Measurements from ENCODE around the gene CHGA. TPM values are rescaled to one million over a fixed set of nuclear protein-coding genes. Genes with fewer than 3 reads are reported as not detected.

Gene CHGA
- total and polyA plus RNA-seq, 2 of the 13 experiments (the other 11 are each of a cell fraction or from before 2014, with no cell fraction given): not detected

DNA sequence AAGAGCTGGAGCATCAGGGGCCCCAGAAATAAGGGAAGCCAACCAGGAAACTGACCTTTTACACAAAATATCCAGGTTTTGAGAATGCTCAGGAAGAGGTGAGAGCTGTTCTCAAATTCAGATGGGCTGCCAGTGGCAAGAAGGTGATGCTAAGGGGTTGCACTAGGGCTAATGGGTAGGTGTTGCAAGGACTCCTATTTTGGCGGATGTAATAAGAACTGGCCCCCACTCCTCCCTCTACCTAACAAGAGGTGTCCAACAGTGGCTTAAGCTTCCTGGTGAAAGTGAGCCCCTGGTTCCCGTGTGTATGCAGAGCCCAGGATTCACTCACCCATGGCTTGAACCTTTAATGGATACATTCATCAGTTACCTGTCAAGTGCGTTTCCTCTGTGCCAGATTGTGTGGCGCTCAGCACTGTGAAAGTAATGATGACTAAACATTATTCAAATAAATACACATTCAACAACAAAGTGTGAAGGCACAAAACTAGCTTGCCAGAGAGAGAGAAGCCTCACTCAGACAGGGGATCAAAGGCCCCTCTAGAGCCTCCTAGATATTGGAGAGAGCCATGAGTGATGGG is 705 bp upstream of the CHGA start:
- Histone ChIP-seq H3K4me3 (replicated peaks in 1 of 3; ENCODE audit: insufficient read depth in 1 of 3, low read depth in 2 of 3, low read length in 3 of 3) (no peak overlapping the region), H3K9me3 (ENCODE audit: low read length) (no peaks in the 10 kb centered on the region), H3K4me2 (ENCODE audit: low read depth, low read length) (no peak overlapping the region), H3K79me2 (ENCODE audit: insufficient read depth, low read length) (no peaks in the 10 kb centered on the region), H3K36me3 (replicated peaks in 1 of 2; ENCODE audit: control insufficient read depth in 1 of 2, insufficient read depth in 2 of 2, low read length in 2 of 2) (no peaks in the 10 kb centered on the region), H3K9ac (ENCODE audit: insufficient read depth, low read depth, low read length) (no peak overlapping the region), H2AFZ (ENCODE audit: low read length) (no peak overlapping the region), H3K4me1 (ENCODE audit: insufficient read depth, low read length) (no peaks in the 10 kb centered on the region), H3K27ac (ENCODE audit: extremely low read length, insufficient read depth, low read length) (no peak overlapping the region), H4K20me1 (ENCODE audit: insufficient read depth, low read length) (0 out of 2 replicates have a peak, but pooled peaks cover 4% of the 10 kb centered on the region), H3K27me3 (ENCODE audit: control insufficient read depth in 1 of 2, insufficient read depth in 2 of 2, low read length in 2 of 2) (peaks cover 0 to 3% of the 10 kb centered on the region in 2 experiments; a peak in 1 of 5 replicates)
- in situ Hi-C loops (cut with HindIII; ENCODE audit: extremely low pct_ligation_motif_present, low pct_unique_long_range_greater_than_20kb) (no loop called here), intact Hi-C loops (cut with micrococcal nuclease; ENCODE audit: unreplicated experiment) (no loop called here)
- peak; percentile 50 for TF ChIP-seq MAFF (IDR thresholded peaks at IDR 0.05; ENCODE audit: low read depth, low read length)
- no peak for TF ChIP-seq ZBTB26 (CRISPR knock-in tag; IDR thresholded peaks at IDR 0.05; ENCODE audit: borderline replicate concordance)
- TF ChIP-seq MAFK (conservative IDR thresholded peaks at IDR 0.05 in 1 of 2, IDR thresholded peaks at IDR 0.05 in 1 of 2; ENCODE audit: low read length in 2 of 2): peak in 1 of 2 experiments; percentile 56; a peak in 3 of 4 replicates
- DNase-seq (ENCODE audit: low spot score): no peak
- no TSS peak for BruUV-seq (replicated peaks)
- ChIA-PET POLR2A (no interaction called here), CTCF (ENCODE audit: low intra/inter-chr PET ratio, low total read pairs) (no interaction called here)
- 54% methylated on average over 3 of the region's 4 CpGs for WGBS (ENCODE audit: low lambda C conversion rate)
- no peak for FAIRE-seq
- ATAC-seq: no peak

DNA sequence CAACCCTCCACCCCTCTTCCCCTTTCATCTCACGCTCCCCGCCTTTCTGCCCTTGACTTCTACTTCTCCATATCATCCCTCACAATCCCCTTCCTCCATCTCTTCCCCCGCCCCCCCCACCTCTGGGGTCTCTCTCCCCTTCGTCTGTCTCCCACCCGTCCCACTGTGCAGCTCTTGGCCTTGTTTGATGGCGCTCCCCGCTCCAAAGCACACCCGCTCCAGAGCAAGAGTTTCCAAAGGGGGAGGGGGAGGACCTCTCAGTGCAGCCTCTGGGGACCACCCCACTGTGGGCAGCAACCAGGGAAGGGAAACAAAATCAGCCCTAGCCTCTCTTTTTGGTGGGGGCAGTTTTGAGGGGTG is 774 bp downstream of the CHGA start:
- Histone ChIP-seq H3K9ac (ENCODE audit: insufficient read depth, low read depth, low read length) (no peak overlapping the region), H3K4me1 (ENCODE audit: insufficient read depth, low read length) (no peaks in the 10 kb centered on the region), H2AFZ (ENCODE audit: low read length) (no peak overlapping the region), H3K79me2 (ENCODE audit: insufficient read depth, low read length) (no peaks in the 10 kb centered on the region), H3K36me3 (replicated peaks in 1 of 2; ENCODE audit: control insufficient read depth in 1 of 2, insufficient read depth in 2 of 2, low read length in 2 of 2) (no peaks in the 10 kb centered on the region), H4K20me1 (ENCODE audit: insufficient read depth, low read length) (no peaks in the 10 kb centered on the region), H3K27me3 (ENCODE audit: control insufficient read depth in 1 of 2, insufficient read depth in 2 of 2, low read length in 2 of 2) (peaks cover 0 to 3% of the 10 kb centered on the region in 2 experiments; a peak in 2 of 5 replicates), H3K4me2 (ENCODE audit: low read depth, low read length) (no peak overlapping the region), H3K4me3 (replicated peaks in 1 of 3; ENCODE audit: insufficient read depth in 1 of 3, low read depth in 2 of 3, low read length in 3 of 3) (no peak overlapping the region; a peak in 1 of 6 replicates), H3K27ac (ENCODE audit: extremely low read length, insufficient read depth, low read length) (no peak overlapping the region), H3K9me3 (ENCODE audit: low read length) (no peaks in the 10 kb centered on the region)
- intact Hi-C loops (cut with micrococcal nuclease; ENCODE audit: unreplicated experiment): no loop called here
- FAIRE-seq (no peak), DNase-seq (ENCODE audit: low spot score) (no peak), ATAC-seq (no peak; the same call in 2 of the 3 replicates)
- in situ Hi-C loops (cut with HindIII; ENCODE audit: extremely low pct_ligation_motif_present, low pct_unique_long_range_greater_than_20kb): no loop called here
- WGBS (ENCODE audit: low lambda C conversion rate): 60% methylated on average over 8 of the region's 8 CpGs
- BruUV-seq (replicated peaks): no TSS peak
- ChIA-PET POLR2A (no interaction called here), CTCF (ENCODE audit: low intra/inter-chr PET ratio, low total read pairs) (no interaction called here)
- TF ChIP-seq ZBTB4 (CRISPR knock-in tag; IDR thresholded peaks at IDR 0.05; ENCODE audit: borderline replicate concordance) (no peak), ZNF660 (CRISPR knock-in tag; IDR thresholded peaks at IDR 0.05; ENCODE audit: borderline replicate concordance, low read depth) (no peak), RFX5 (IDR thresholded peaks at IDR 0.05; ENCODE audit: low read depth, low read length) (no peak), GMEB2 (CRISPR knock-in tag; IDR thresholded peaks at IDR 0.05; ENCODE audit: low read depth) (no peak)
